Subcutaneous adipose tissue (tissue), 4 donors: ENCODE measurements around the gene LIPC. TPM values are rescaled to one million over a fixed set of nuclear protein-coding genes. Genes with fewer than 3 reads are reported as not detected.

ENCODE experiments used
- CTCF ChIP-seq: fragments of 450-650 bp; IDR thresholded peaks from one replicate; pipeline ENCODE4 v1.5.1; 2016; ENCODE audit warnings: low read depth, mild to moderate bottlenecking, control low read depth, antibody characterized with exemption, moderate library complexity
- total RNA-seq, 4 donors: library from RNA; depleted of rRNA; stranded (reverse); fragments of >200 nt; gene quantifications; one replicate each; pipeline ENCODE4 v1.1.0, GENCODE V29; 2016

LIPC gene
- total RNA-seq, 4 donors from 2014 or later: 0.44 to 0.51 TPM; not detected in 2

GRCh38 chr15:58473724-58474123 is 41.9 kb downstream of the LIPC start:
- no peak for TF ChIP-seq CTCF

GRCh38 chr15:58474741-58475323 is 43.0 kb downstream of the LIPC start:
- TF ChIP-seq CTCF: no peak

- no peak for TF ChIP-seq CTCF
Observed at GRCh38 chr15:58475573-58476524, 44.1 kb downstream of the LIPC start.

GRCh38 chr15:58476525-58477162 is 44.9 kb downstream of the LIPC start:
- TF ChIP-seq CTCF: no peak

GRCh38 chr15:58477170-58477569 is 45.4 kb downstream of the LIPC start:
- no peak for TF ChIP-seq CTCF

GRCh38 chr15:58478035-58478434 is 46.2 kb downstream of the LIPC start:
- TF ChIP-seq CTCF: no peak

GRCh38 chr15:58478579-58478978 is 46.8 kb downstream of the LIPC start:
- TF ChIP-seq CTCF: no peak
